GM23248 (cell line): ENCODE results near the gene ZNF627. TPM values are rescaled to one million over a fixed set of nuclear protein-coding genes. Genes with fewer than 3 reads are reported as not detected.

ENCODE experiments used
- DNase-seq: peaks from one replicate; pipeline ENCODE4 v3.0.0-alpha.2; 2015
- H2AFZ ChIP-seq: fragments of 200-600 bp; sonication (generic); 2 replicates; pipeline ENCODE4 v1.6.1; 2016; ENCODE audit warnings: antibody characterized with exemption
- H3F3A ChIP-seq: fragments of 200-600 bp; sonication (generic); 2 replicates; pipeline ENCODE4 v1.6.1; 2016; ENCODE audit warnings: mild to moderate bottlenecking, antibody characterized with exemption, mixed run types; ENCODE audit not compliant: insufficient read depth
- H3K27ac ChIP-seq: fragments of 200-600 bp; sonication (generic); 2 replicates; pipeline ENCODE4 v1.5.1; 2016; ENCODE audit warnings: mild to moderate bottlenecking
- H3K27me3 ChIP-seq: fragments of 200-600 bp; sonication (generic); replicated peaks from 2 replicates; pipeline ENCODE4 v1.6.1; 2016; ENCODE audit warnings: mild to moderate bottlenecking; ENCODE audit not compliant: insufficient read depth
- H3K36me3 ChIP-seq: fragments of 200-600 bp; sonication (generic); 2 replicates; pipeline ENCODE4 v1.6.1; 2016; ENCODE audit warnings: low read depth, mild to moderate bottlenecking
- H3K4me1 ChIP-seq: fragments of 200-600 bp; sonication (generic); 2 replicates; pipeline ENCODE4 v1.6.1; 2016; ENCODE audit warnings: mild to moderate bottlenecking; ENCODE audit not compliant: insufficient read depth
- H3K4me2 ChIP-seq: fragments of 200-600 bp; sonication (generic); one replicate; pipeline ENCODE4 v1.6.1; 2016; ENCODE audit warnings: mild to moderate bottlenecking; ENCODE audit not compliant: unreplicated experiment
- H3K4me3 ChIP-seq: fragments of 200-600 bp; sonication (generic); 2 replicates; pipeline ENCODE4 v1.5.1; 2016; ENCODE audit warnings: mild to moderate bottlenecking
- H3K79me2 ChIP-seq: fragments of 200-600 bp; sonication (generic); 2 replicates; pipeline ENCODE4 v1.6.1; 2016; ENCODE audit warnings: mild to moderate bottlenecking; ENCODE audit not compliant: insufficient read depth
- H3K9ac ChIP-seq: fragments of 200-600 bp; sonication (generic); 2 replicates; pipeline ENCODE4 v1.6.1; 2016; ENCODE audit warnings: mild to moderate bottlenecking
- H3K9me2 ChIP-seq: fragments of 200-600 bp; sonication (generic); 2 replicates; pipeline ENCODE4 v1.6.1; 2016; ENCODE audit warnings: mixed run types, mild to moderate bottlenecking, moderate library complexity; ENCODE audit not compliant: insufficient read depth
- H3K9me3 ChIP-seq: fragments of 200-600 bp; sonication (generic); one replicate; pipeline ENCODE4 v1.6.1; 2017; ENCODE audit warnings: low read depth
- H4K20me1 ChIP-seq: fragments of 200-600 bp; sonication (generic); 2 replicates; pipeline ENCODE4 v1.6.0; 2016; ENCODE audit not compliant: insufficient read depth
- EZH2 ChIP-seq: fragments of 200-600 bp; sonication (generic); IDR thresholded peaks from 2 replicates; pipeline ENCODE4 v1.6.1; 2018; ENCODE audit warnings: antibody characterized with exemption, mild to moderate bottlenecking; ENCODE audit not compliant: insufficient read depth, poor library complexity, severe bottlenecking
- EZH2phosphoT487 ChIP-seq: fragments of 200-600 bp; sonication (generic); IDR thresholded peaks from 2 replicates; pipeline ENCODE4 v1.6.1; 2018; ENCODE audit warnings: antibody characterized with exemption, moderate library complexity, mild to moderate bottlenecking, low read depth; ENCODE audit not compliant: insufficient read depth
- WGBS, 2 experiments: methylation state at CpG; one replicate each; pipeline ENCODE4 v1.1.6; 2015 to 2017; ENCODE audit warnings: low lambda C conversion rate in 2 of 2, low coverage in 1 of 2; ENCODE audit errors: missing lambda C conversion rate in 2 of 2; 5-methylcytosine and 5-hydroxymethylcytosine counted together
- in situ Hi-C: fragments of 300-500 bp; cut with MboI; formaldehyde crosslinking; loops from 2 replicates; pipeline ENCODE4 v1.15.0; 2020
- polyA plus RNA-seq: library from polyadenylated mRNA; unstranded; fragments of >200 nt; fragmentation: Nextera tagmentation; extraction: Ambion mirVana; gene quantifications from 2 replicates; pipeline ENCODE4 v1.2.1, GENCODE V29; 2016
- total RNA-seq: library from RNA; depleted of rRNA; stranded (reverse); fragments of >200 nt; shearing (Covaris generic); gene quantifications from 2 replicates; pipeline ENCODE4 v1.2.3, GENCODE V29; 2014; rRNA removed

Gene ZNF627
- 13.3 and 13.8 TPM in 2 replicates for total RNA-seq
- 7.2 and 7.7 TPM in 2 replicates for polyA plus RNA-seq

- H3F3A ChIP-seq: no peaks in the 10 kb centered on the region
- H3K4me1 ChIP-seq: peaks cover 7% of the 10 kb centered on the region; the same call in 1 of the 2 replicates
- DNase-seq: peak; percentile 99
- no peaks in the 10 kb centered on the region for H3K27me3 ChIP-seq
- peak within 1 kb of the TSS; percentile 91 for H2AFZ ChIP-seq
- H3K9ac ChIP-seq: peak within 1 kb of the TSS; percentile 95
- no peaks in the 10 kb centered on the region for H3K9me2 ChIP-seq
- WGBS, 2 experiments: 1 to 2% methylated on average over 47 to 50 of the region's 67 CpGs
- H3K9me3 ChIP-seq: no peaks in the 10 kb centered on the region
- no peak for TF ChIP-seq EZH2
- TF ChIP-seq EZH2phosphoT487: no peak
- in situ Hi-C loops: no loop called here
- peak within 1 kb of the TSS; percentile 89 for H3K4me3 ChIP-seq
- H3K4me2 ChIP-seq: peak within 1 kb of the TSS; percentile 74
- H3K79me2 ChIP-seq: peaks cover 52% of the 10 kb centered on the region
- no peaks in the 10 kb centered on the region for H3K36me3 ChIP-seq
- H4K20me1 ChIP-seq: no peaks in the 10 kb centered on the region
- H3K27ac ChIP-seq: peak within 1 kb of the TSS; percentile 79
These were observed at the start of gene ZNF627 for GRCh38 chr19:11597202-11598102. TSS of gene ZNF627 (plus strand) at chr19:11597483. CDS start at chr19:11597628, 145 bp downstream.

- H3K9me3 ChIP-seq: no peaks in the 10 kb centered on the region
- WGBS, 2 experiments: 88% methylated on average over 14 of the region's 14 CpGs
- H4K20me1 ChIP-seq: no peaks in the 10 kb centered on the region
- H3K9ac ChIP-seq: no peak overlapping the region
- H3K4me2 ChIP-seq: no peak overlapping the region
- no peak overlapping the region for H2AFZ ChIP-seq
- no peak for DNase-seq
- H3K36me3 ChIP-seq: no peaks in the 10 kb centered on the region
- in situ Hi-C loops: no loop called here
- H3F3A ChIP-seq: no peaks in the 10 kb centered on the region
- no peaks in the 10 kb centered on the region for H3K27me3 ChIP-seq
- H3K4me3 ChIP-seq: no peak overlapping the region
- no peaks in the 10 kb centered on the region for H3K9me2 ChIP-seq
- TF ChIP-seq EZH2 (no peak), EZH2phosphoT487 (no peak)
- H3K4me1 ChIP-seq: no peaks in the 10 kb centered on the region
- no peak overlapping the region for H3K27ac ChIP-seq
- H3K79me2 ChIP-seq: no peaks in the 10 kb centered on the region
These were observed 49.2 kb upstream of the ZNF627 start for GRCh38 chr19:11547929-11548700.

- Histone ChIP-seq H3K9me3 (no peaks in the 10 kb centered on the region), H3K4me1 (no peaks in the 10 kb centered on the region), H3K36me3 (no peaks in the 10 kb centered on the region), H3K27me3 (no peaks in the 10 kb centered on the region), H4K20me1 (no peaks in the 10 kb centered on the region), H3K4me3 (no peak overlapping the region), H3K9ac (no peak overlapping the region), H3K9me2 (no peaks in the 10 kb centered on the region), H3K79me2 (peaks cover 2% of the 10 kb centered on the region), H2AFZ (no peak overlapping the region), H3F3A (no peaks in the 10 kb centered on the region), H3K4me2 (no peak overlapping the region), H3K27ac (no peak overlapping the region)
- TF ChIP-seq EZH2: no peak
- TF ChIP-seq EZH2phosphoT487: no peak
- DNase-seq: no peak
- 85 to 86% methylated on average over 22 to 24 of the region's 24 CpGs for WGBS, 2 experiments
- in situ Hi-C loops: no loop called here
These were observed 47.8 kb upstream of the ZNF627 start for GRCh38 chr19:11549386-11549953.

GRCh38 chr19:11550265-11550664, 47.0 kb upstream of the ZNF627 start:
- no peak for DNase-seq
- no peaks in the 10 kb centered on the region for H3F3A ChIP-seq
- H3K79me2 ChIP-seq: peaks cover 10% of the 10 kb centered on the region
- no peak overlapping the region for H3K9ac ChIP-seq
- no peaks in the 10 kb centered on the region for H3K4me1 ChIP-seq
- in situ Hi-C loops: no loop called here
- no peaks in the 10 kb centered on the region for H3K9me3 ChIP-seq
- no peak overlapping the region for H3K4me2 ChIP-seq
- no peaks in the 10 kb centered on the region for H3K9me2 ChIP-seq
- no peaks in the 10 kb centered on the region for H4K20me1 ChIP-seq
- H3K4me3 ChIP-seq: no peak overlapping the region
- no peaks in the 10 kb centered on the region for H3K36me3 ChIP-seq
- no peak overlapping the region for H3K27ac ChIP-seq
- 90 to 91% methylated on average over 8 of the region's 8 CpGs for WGBS, 2 experiments
- H2AFZ ChIP-seq: no peak overlapping the region
- no peaks in the 10 kb centered on the region for H3K27me3 ChIP-seq
- no peak for TF ChIP-seq EZH2
